ENCODE measurements around the gene CCL19.

- TF ChIP-seq CTCF (conservative IDR thresholded peaks at IDR 0.05; ENCODE audit: low read length) (no peak), EZH2phosphoT487 (IDR thresholded peaks at IDR 0.05; ENCODE audit: borderline replicate concordance, low read depth, low read length) (no peak)
These were observed 36.6 kb downstream of the CCL19 start for GRCh38 chr9:34654323-34655051.
